OCI-LY7 (cell line): ENCODE measurements around the gene IL13RA2. TPM values are rescaled to one million over a fixed set of nuclear protein-coding genes. Genes with fewer than 3 reads are reported as not detected.

ENCODE experiments used
- BruUV-seq: library from RNA; stranded (reverse); fragments of 400-500 nt; replicated peaks from 2 replicates; lab custom pipeline; 2021; lab: Mats Ljungman, UMichigan
- CTCF ChIA-PET: fragments of 300-600 bp; sonication (Branson Sonifier 250); formaldehyde crosslinking; loops from one replicate; lab custom pipeline; 2022; ENCODE audit warnings: antibody characterized with exemption; ENCODE audit not compliant: unreplicated experiment; lab: Charles Lee
- POLR2A ChIA-PET: fragments of 300-600 bp; sonication (Branson Sonifier 250); formaldehyde crosslinking; loops from one replicate; lab custom pipeline; 2022; ENCODE audit warnings: antibody characterized with exemption; lab: Charles Lee
- DNase-seq: peaks from one replicate; pipeline ENCODE4 v3.0.0-alpha.2; 2015; ENCODE audit warnings: low spot score
- H2AFZ ChIP-seq: fragments of 200-600 bp; sonication (generic), shearing (Covaris generic); 2 replicates; pipeline ENCODE4 v1.6.1; 2014; ENCODE audit warnings: mild to moderate bottlenecking, antibody characterized with exemption, low read length, moderate library complexity
- H3K27ac ChIP-seq: fragments of 200-600 bp; sonication (generic); 2 replicates; pipeline ENCODE4 v1.5.1; 2014; ENCODE audit warnings: mixed run types, low read depth, mild to moderate bottlenecking, moderate library complexity, low read length, inconsistent platforms; ENCODE audit not compliant: poor library complexity, severe bottlenecking
- H3K36me3 ChIP-seq: fragments of 200-600 bp; sonication (generic); 2 replicates; pipeline ENCODE4 v1.6.1; 2014; ENCODE audit warnings: mild to moderate bottlenecking, antibody characterized with exemption, low read length, moderate library complexity, mixed read lengths; ENCODE audit not compliant: insufficient read depth
- H3K4me1 ChIP-seq: fragments of 200-600 bp; sonication (generic); 2 replicates; pipeline ENCODE4 v1.5.1; 2014; ENCODE audit warnings: mild to moderate bottlenecking, low read length; ENCODE audit not compliant: insufficient read depth, poor library complexity, severe bottlenecking
- H3K4me2 ChIP-seq: fragments of 200-600 bp; sonication (generic); 2 replicates; pipeline ENCODE4 v1.6.1; 2014; ENCODE audit warnings: mild to moderate bottlenecking, low read length
- H3K4me3 ChIP-seq: fragments of 200-600 bp; sonication (generic); 2 replicates; pipeline ENCODE4 v1.5.1; 2014; ENCODE audit warnings: mild to moderate bottlenecking, low read depth, low read length; ENCODE audit not compliant: poor library complexity, severe bottlenecking
- H3K79me2 ChIP-seq: fragments of 200-600 bp; sonication (generic); 2 replicates; pipeline ENCODE4 v1.6.1; 2016; ENCODE audit warnings: low read depth, mild to moderate bottlenecking, low read length, moderate library complexity, mixed read lengths; ENCODE audit not compliant: insufficient read depth
- H3K9me2 ChIP-seq: fragments of 200-600 bp; sonication (generic); 2 replicates; pipeline ENCODE4 v1.6.1; 2016; ENCODE audit warnings: mild to moderate bottlenecking, low read length, mixed read lengths; ENCODE audit not compliant: insufficient read depth
- H3K9me3 ChIP-seq: fragments of 200-600 bp; sonication (generic); 2 replicates; pipeline ENCODE4 v1.6.1; 2014; ENCODE audit warnings: mild to moderate bottlenecking, mixed run types, low read length, mixed read lengths
- H4K20me1 ChIP-seq: fragments of 200-600 bp; sonication (generic); 2 replicates; pipeline ENCODE4 v1.6.1; 2014; ENCODE audit warnings: mild to moderate bottlenecking, antibody characterized with exemption, low read length, moderate library complexity, mixed read lengths; ENCODE audit not compliant: insufficient read depth
- EZH2phosphoT487 ChIP-seq: fragments of 200-600 bp; sonication (generic); IDR thresholded peaks from 2 replicates; pipeline ENCODE4 v1.6.1; 2018; ENCODE audit warnings: low read depth, borderline replicate concordance, mild to moderate bottlenecking, mixed run types, antibody characterized with exemption, low read length, moderate library complexity, mixed read lengths
- intact Hi-C: fragments of 100-400 bp; cut with micrococcal nuclease; formaldehyde crosslinking; loops from one replicate; pipeline ENCODE4 v1.10.0; 2022; ENCODE audit not compliant: unreplicated experiment
- total RNA-seq, 2 experiments: library from RNA; depleted of rRNA in 1 of 2; stranded (reverse); fragments of >200 nt in 1 of 2; shearing (Covaris generic) in 1 of 2; gene quantifications; 2 replicates each; pipeline ENCODE4 v1.2.3, GENCODE V29; 2014 to 2022
- TF ChIP-seq, protein P1 (sequence below): fragments of 200-600 bp; sonication (generic); conservative IDR thresholded peaks from 2 replicates; pipeline ENCODE4 v1.5.1; 2014; ENCODE audit warnings: mild to moderate bottlenecking, antibody characterized with exemption, low read length, moderate library complexity, mixed read lengths

IL13RA2 gene
- total RNA-seq, 2 experiments from 2014 or later: not detected

- H3K27ac ChIP-seq: no peak overlapping the region
- H3K4me3 ChIP-seq: no peak overlapping the region
- no peaks in the 10 kb centered on the region for H3K9me3 ChIP-seq
- no peaks in the 10 kb centered on the region for H3K36me3 ChIP-seq
- H3K79me2 ChIP-seq: no peaks in the 10 kb centered on the region
- H3K9me2 ChIP-seq: no peaks in the 10 kb centered on the region
- BruUV-seq: no TSS peak
- no peak for DNase-seq
- H2AFZ ChIP-seq: no peak overlapping the region
- H3K4me1 ChIP-seq: no peaks in the 10 kb centered on the region
- ChIA-PET POLR2A (no interaction called here), CTCF (no interaction called here)
- no peak overlapping the region for H3K4me2 ChIP-seq
- no peak for TF ChIP-seq EZH2phosphoT487
- TF ChIP-seq, protein P1, sequence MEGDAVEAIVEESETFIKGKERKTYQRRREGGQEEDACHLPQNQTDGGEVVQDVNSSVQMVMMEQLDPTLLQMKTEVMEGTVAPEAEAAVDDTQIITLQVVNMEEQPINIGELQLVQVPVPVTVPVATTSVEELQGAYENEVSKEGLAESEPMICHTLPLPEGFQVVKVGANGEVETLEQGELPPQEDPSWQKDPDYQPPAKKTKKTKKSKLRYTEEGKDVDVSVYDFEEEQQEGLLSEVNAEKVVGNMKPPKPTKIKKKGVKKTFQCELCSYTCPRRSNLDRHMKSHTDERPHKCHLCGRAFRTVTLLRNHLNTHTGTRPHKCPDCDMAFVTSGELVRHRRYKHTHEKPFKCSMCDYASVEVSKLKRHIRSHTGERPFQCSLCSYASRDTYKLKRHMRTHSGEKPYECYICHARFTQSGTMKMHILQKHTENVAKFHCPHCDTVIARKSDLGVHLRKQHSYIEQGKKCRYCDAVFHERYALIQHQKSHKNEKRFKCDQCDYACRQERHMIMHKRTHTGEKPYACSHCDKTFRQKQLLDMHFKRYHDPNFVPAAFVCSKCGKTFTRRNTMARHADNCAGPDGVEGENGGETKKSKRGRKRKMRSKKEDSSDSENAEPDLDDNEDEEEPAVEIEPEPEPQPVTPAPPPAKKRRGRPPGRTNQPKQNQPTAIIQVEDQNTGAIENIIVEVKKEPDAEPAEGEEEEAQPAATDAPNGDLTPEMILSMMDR: no peak
- intact Hi-C loops: no loop called here
- H4K20me1 ChIP-seq: no peaks in the 10 kb centered on the region
Observed at GRCh38 chrX:115047715-115048114, 30.3 kb upstream of the IL13RA2 start.

DNA sequence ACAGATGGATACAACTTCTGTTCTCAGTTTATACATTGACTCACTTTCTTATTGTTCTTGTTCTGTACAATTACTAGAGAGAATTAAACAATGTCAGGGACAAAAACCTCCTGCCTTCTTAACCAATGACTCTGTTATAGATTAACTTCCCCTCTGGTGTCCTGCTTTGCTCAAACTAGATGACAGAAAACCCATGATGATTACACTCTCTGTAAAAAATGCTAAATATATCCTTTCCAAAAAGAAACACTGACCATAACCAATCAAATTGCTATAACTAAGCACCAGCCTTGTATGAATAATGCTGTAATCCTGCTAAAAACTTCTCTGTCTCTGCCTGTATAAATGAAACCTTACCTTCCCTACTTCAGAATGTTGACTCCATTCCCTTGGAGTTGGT, 29.8 kb upstream of the IL13RA2 start:
- no peaks in the 10 kb centered on the region for H4K20me1 ChIP-seq
- no peak for TF ChIP-seq EZH2phosphoT487
- TF ChIP-seq, protein P1: no peak
- no peak overlapping the region for H3K4me2 ChIP-seq
- BruUV-seq: no TSS peak
- intact Hi-C loops: no loop called here
- no peaks in the 10 kb centered on the region for H3K36me3 ChIP-seq
- CTCF ChIA-PET: no interaction called here
- H2AFZ ChIP-seq: no peak overlapping the region
- no peak overlapping the region for H3K27ac ChIP-seq
- POLR2A ChIA-PET: no interaction called here
- no peak for DNase-seq
- no peaks in the 10 kb centered on the region for H3K4me1 ChIP-seq
- H3K9me3 ChIP-seq: no peaks in the 10 kb centered on the region
- no peak overlapping the region for H3K4me3 ChIP-seq
- no peaks in the 10 kb centered on the region for H3K9me2 ChIP-seq
- no peaks in the 10 kb centered on the region for H3K79me2 ChIP-seq

- no peak overlapping the region for H2AFZ ChIP-seq
- H3K4me3 ChIP-seq: no peak overlapping the region
- TF ChIP-seq, protein P1: no peak
- no peak for TF ChIP-seq EZH2phosphoT487
- no peaks in the 10 kb centered on the region for H3K79me2 ChIP-seq
- H3K9me3 ChIP-seq: no peaks in the 10 kb centered on the region
- DNase-seq: no peak
- H3K27ac ChIP-seq: no peak overlapping the region
- no peaks in the 10 kb centered on the region for H3K9me2 ChIP-seq
- CTCF ChIA-PET: no interaction called here
- H3K4me1 ChIP-seq: no peaks in the 10 kb centered on the region
- no peak overlapping the region for H3K4me2 ChIP-seq
- H3K36me3 ChIP-seq: no peaks in the 10 kb centered on the region
- no TSS peak for BruUV-seq
- POLR2A ChIA-PET: no interaction called here
- no peaks in the 10 kb centered on the region for H4K20me1 ChIP-seq
- intact Hi-C loops: no loop called here
Observed at GRCh38 chrX:115040417-115040816, 23.0 kb upstream of the IL13RA2 start.
